NT2/D1 (cell line): ENCODE results near the gene TCP11.

Source experiments
- DNase-seq: peaks from one replicate; pipeline ENCODE4 v3.0.0-alpha.2; 2011; ENCODE audit warnings: low read depth, low spot score
- H3K27me3 ChIP-seq: 2 replicates; pipeline ENCODE4 v1.6.0; 2011; ENCODE audit warnings: mild to moderate bottlenecking; ENCODE audit not compliant: insufficient read length, insufficient read depth
- H3K36me3 ChIP-seq: 2 replicates; pipeline ENCODE4 v1.6.1; 2011; ENCODE audit warnings: mild to moderate bottlenecking, low read length, mixed read lengths; ENCODE audit not compliant: insufficient read depth, insufficient read length
- H3K4me1 ChIP-seq: 2 replicates; pipeline ENCODE4 v1.5.1; 2011; ENCODE audit not compliant: insufficient read depth, insufficient read length
- H3K4me3 ChIP-seq: 2 replicates; pipeline ENCODE4 v1.5.1; 2011; ENCODE audit warnings: low read depth; ENCODE audit not compliant: insufficient read length
- H3K9ac ChIP-seq: 2 replicates; pipeline ENCODE4 v1.6.0; 2011; ENCODE audit warnings: low read depth; ENCODE audit not compliant: insufficient read length
- H3K9me3 ChIP-seq: 2 replicates; pipeline ENCODE4 v1.5.1; 2011; ENCODE audit warnings: mild to moderate bottlenecking, low read length; ENCODE audit not compliant: insufficient read depth
- SUZ12 ChIP-seq: IDR thresholded peaks from 2 replicates; pipeline ENCODE4 v1.6.1; 2011; ENCODE audit not compliant: insufficient read length, insufficient read depth; ENCODE audit errors: extremely low read depth
- YY1 ChIP-seq: IDR thresholded peaks from 2 replicates; pipeline ENCODE4 v1.6.1; 2011; ENCODE audit not compliant: insufficient read length, insufficient read depth
- ZNF274 ChIP-seq: IDR thresholded peaks from 2 replicates; pipeline ENCODE4 v1.6.1; 2011; ENCODE audit warnings: mild to moderate bottlenecking, low read depth, low read length

The TCP11 gene

DNA sequence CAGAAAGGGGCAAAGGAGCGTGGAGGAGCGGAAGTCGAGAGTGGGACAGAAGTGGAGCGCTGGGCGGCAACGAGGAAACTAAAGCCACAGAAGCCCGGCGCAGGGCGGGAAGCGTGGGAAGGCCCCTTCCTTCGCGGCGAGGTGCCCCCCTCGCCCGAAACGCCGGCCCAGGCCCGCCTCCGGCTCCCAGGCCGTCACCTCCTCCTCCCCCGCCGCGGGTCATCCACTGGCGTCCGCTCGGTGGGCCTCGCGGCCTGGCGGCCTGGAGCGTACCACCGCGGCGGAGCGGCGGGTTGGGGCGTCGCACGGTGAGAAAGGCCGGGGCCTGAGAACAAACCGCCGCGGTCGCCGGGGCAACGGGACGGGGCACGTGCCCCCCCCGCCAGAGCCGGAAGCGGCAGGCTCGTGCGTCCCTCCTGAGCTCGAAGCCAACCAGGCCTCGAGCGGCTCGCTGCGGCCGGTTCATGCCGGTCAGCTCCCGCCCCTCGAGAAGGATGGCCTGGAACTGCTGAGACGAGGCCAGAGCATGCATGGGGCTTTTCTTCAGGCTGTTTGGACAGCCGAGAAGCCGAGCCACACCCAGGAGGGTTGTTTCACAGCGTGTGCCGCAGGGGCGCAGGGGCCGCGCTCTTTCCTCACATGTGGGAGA, at the start of gene TCP11:
Gene TCP11, minus strand, starts transcription at position 333 of the 649 bp plus-strand sequence. CDS start 469 bp downstream, outside the sequence.
- TF ChIP-seq SUZ12 (no peak), ZNF274 (no peak), YY1 (no peak)
- H3K36me3 ChIP-seq, result no peaks in the 10 kb centered on the region
- peaks cover 3% of the 10 kb centered on the region for H3K4me1 ChIP-seq
- H3K27me3 ChIP-seq, result no peaks in the 10 kb centered on the region
- H3K4me3 ChIP-seq, result no peak within 1 kb of the TSS
- no peaks in the 10 kb centered on the region for H3K9me3 ChIP-seq
- H3K9ac ChIP-seq, result no peak within 1 kb of the TSS
- DNase-seq, result no peak

GRCh38 chr6:35190306-35190705, 49.2 kb upstream of the TCP11 start:
- no peak for DNase-seq
- Histone ChIP-seq H3K27me3 (no peaks in the 10 kb centered on the region), H3K4me1 (peaks cover 5% of the 10 kb centered on the region), H3K36me3 (no peaks in the 10 kb centered on the region), H3K4me3 (no peak overlapping the region), H3K9me3 (no peaks in the 10 kb centered on the region), H3K9ac (no peak overlapping the region)
- TF ChIP-seq YY1 (no peak), SUZ12 (no peak), ZNF274 (no peak)

- no peaks in the 10 kb centered on the region for H3K27me3 ChIP-seq
- H3K9me3 ChIP-seq, result no peaks in the 10 kb centered on the region
- peaks cover 5% of the 10 kb centered on the region for H3K4me1 ChIP-seq
- TF ChIP-seq YY1 (no peak), SUZ12 (no peak), ZNF274 (no peak)
- no peak overlapping the region for H3K9ac ChIP-seq
- no peak for DNase-seq
- H3K36me3 ChIP-seq, result no peaks in the 10 kb centered on the region
- no peak overlapping the region for H3K4me3 ChIP-seq
Observed at GRCh38 chr6:35188886-35189285, 47.7 kb upstream of the TCP11 start.

DNA sequence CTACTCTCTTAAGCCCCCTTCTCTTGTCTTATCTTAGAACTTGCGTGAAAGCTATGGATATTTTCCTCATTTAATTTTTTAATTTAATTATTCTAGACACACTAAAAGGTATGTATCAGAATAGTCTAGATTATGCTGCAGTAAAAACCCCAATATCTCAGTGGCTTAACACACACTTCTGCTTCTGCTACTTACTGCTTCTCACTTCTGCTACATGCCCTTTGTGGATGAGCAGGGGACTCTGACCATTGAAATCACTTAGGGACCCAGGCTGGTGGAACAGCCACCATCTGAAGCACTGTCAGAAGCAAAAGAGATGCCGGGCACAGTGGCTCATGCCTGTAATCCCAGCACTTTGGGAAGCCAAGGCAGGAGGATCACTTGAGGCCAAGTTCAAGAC, 45.4 kb upstream of the TCP11 start:
- Histone ChIP-seq H3K9me3 (no peaks in the 10 kb centered on the region), H3K27me3 (no peaks in the 10 kb centered on the region), H3K36me3 (no peaks in the 10 kb centered on the region), H3K4me1 (peaks cover 6% of the 10 kb centered on the region), H3K9ac (no peak overlapping the region), H3K4me3 (no peak overlapping the region)
- DNase-seq, result no peak
- TF ChIP-seq YY1 (no peak), ZNF274 (no peak), SUZ12 (no peak)

DNA sequence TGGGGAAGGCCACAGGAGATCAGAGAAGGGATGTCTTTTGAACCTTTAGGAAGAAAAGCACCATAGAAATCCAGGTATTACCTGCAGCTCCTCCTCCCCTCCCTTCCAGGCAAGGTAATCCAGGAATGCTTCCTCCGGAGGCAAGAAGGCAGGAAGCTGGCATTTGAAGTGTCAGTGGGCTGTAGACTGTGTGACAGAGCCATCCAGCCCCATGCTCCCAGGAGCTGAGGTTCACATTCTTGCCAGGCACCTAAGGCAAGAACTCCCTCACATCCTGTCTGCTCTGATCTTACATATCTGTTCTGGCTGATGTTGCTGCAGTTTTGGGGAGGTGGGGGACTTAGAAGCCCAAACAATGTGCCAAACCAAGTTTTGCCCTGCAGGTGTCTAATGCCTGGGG, 44.8 kb upstream of the TCP11 start:
- H3K36me3 ChIP-seq, result no peaks in the 10 kb centered on the region
- no peak overlapping the region for H3K4me3 ChIP-seq
- DNase-seq, result no peak
- H3K4me1 ChIP-seq, result peaks cover 6% of the 10 kb centered on the region
- TF ChIP-seq SUZ12, result no peak
- TF ChIP-seq YY1, result no peak
- TF ChIP-seq ZNF274, result no peak
- no peaks in the 10 kb centered on the region for H3K9me3 ChIP-seq
- no peak overlapping the region for H3K9ac ChIP-seq
- H3K27me3 ChIP-seq, result no peaks in the 10 kb centered on the region

GRCh38 chr6:35185302-35185681, 44.2 kb upstream of the TCP11 start:
- Histone ChIP-seq H3K4me1 (peaks cover 6% of the 10 kb centered on the region), H3K9me3 (no peaks in the 10 kb centered on the region), H3K27me3 (no peaks in the 10 kb centered on the region), H3K36me3 (no peaks in the 10 kb centered on the region), H3K9ac (no peak overlapping the region), H3K4me3 (no peak overlapping the region)
- no peak for DNase-seq
- TF ChIP-seq YY1 (no peak), ZNF274 (no peak), SUZ12 (no peak)

DNA sequence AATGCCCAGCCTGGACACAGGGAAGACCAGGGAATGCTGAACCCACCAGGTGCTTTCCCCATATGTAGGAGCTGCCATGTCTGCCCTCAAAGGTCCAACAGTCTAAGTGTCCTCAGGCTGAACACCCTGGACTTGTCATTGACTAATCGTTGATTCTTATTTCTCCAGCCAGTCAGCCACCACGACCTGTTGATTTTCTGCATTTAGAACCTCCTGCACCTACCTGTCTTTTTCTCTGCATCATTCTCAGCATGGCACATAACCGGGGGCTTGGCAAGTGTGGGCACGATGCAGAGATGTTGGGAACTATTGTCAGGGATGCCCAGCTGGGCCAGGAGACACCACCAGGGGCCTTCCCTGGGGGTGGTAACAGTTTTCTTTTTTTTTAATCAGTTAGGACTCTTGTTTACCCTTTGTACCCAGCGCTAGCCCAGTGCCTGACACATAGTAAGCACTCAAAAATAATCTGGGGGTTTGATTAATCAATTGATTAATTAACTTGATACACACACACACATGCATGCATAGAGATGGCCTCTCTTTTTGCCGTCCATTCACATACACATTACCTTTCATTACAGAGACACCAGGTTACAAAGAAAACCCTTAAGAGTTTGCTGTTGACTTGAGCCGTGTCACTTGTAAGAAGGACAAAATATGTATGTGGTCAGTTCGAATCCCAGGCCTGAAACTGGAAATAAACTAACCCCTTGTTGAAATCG, 43.6 kb upstream of the TCP11 start:
- Histone ChIP-seq H3K4me3 (no peak overlapping the region), H3K36me3 (no peaks in the 10 kb centered on the region), H3K4me1 (peaks cover 6% of the 10 kb centered on the region), H3K9ac (no peak overlapping the region), H3K9me3 (no peaks in the 10 kb centered on the region), H3K27me3 (no peaks in the 10 kb centered on the region)
- TF ChIP-seq SUZ12 (no peak), ZNF274 (no peak)
- DNase-seq, result no peak
